H9 (cell line): ENCODE results near the gene MYCBP2. TPM values are rescaled to one million over a fixed set of nuclear protein-coding genes. Genes with fewer than 3 reads are reported as not detected.

Source experiments
- DNase-seq: peaks from one replicate; pipeline ENCODE4 v3.0.0-alpha.2; 2017
- H2AFZ ChIP-seq: one replicate; pipeline ENCODE4 v1.6.1; 2013; ENCODE audit warnings: mild to moderate bottlenecking, low read length, control low read depth, moderate library complexity
- H2AK5ac ChIP-seq: 2 replicates; pipeline ENCODE4 v1.6.1; 2013; ENCODE audit warnings: low read length, control low read depth, mixed read lengths; ENCODE audit not compliant: insufficient read length
- H2BK120ac ChIP-seq: one replicate; pipeline ENCODE4 v1.6.1; 2013; ENCODE audit warnings: low read depth, mild to moderate bottlenecking, low read length, control low read depth, inconsistent platforms; ENCODE audit not compliant: poor library complexity, severe bottlenecking
- H2BK12ac ChIP-seq: 2 replicates; pipeline ENCODE4 v1.6.1; 2013; ENCODE audit warnings: low read length, control low read depth, mixed read lengths, low read depth; ENCODE audit not compliant: insufficient read length
- H2BK15ac ChIP-seq: 2 replicates; pipeline ENCODE4 v1.6.1; 2013; ENCODE audit warnings: low read depth, low read length, control low read depth
- H2BK20ac ChIP-seq: one replicate; pipeline ENCODE4 v1.6.1; 2013; ENCODE audit warnings: low read depth, mild to moderate bottlenecking, low read length, control low read depth, inconsistent platforms; ENCODE audit not compliant: poor library complexity, severe bottlenecking
- H2BK5ac ChIP-seq: 2 replicates; pipeline ENCODE4 v1.6.1; 2013; ENCODE audit warnings: low read length, control low read depth, mixed read lengths; ENCODE audit not compliant: insufficient read length
- H3K14ac ChIP-seq: 2 replicates; pipeline ENCODE4 v1.6.1; 2013; ENCODE audit warnings: low read length, control low read depth; ENCODE audit not compliant: insufficient read depth
- H3K18ac ChIP-seq: 2 replicates; pipeline ENCODE4 v1.6.1; 2013; ENCODE audit warnings: low read depth, mild to moderate bottlenecking, mixed read lengths, low read length, control low read depth; ENCODE audit not compliant: insufficient read length
- H3K23ac ChIP-seq: 2 replicates; pipeline ENCODE4 v1.6.1; 2013; ENCODE audit warnings: low read length, control low read depth, mixed read lengths, low read depth; ENCODE audit not compliant: insufficient read length
- H3K23me2 ChIP-seq: 2 replicates; pipeline ENCODE4 v1.6.1; 2013; ENCODE audit warnings: low read depth, mild to moderate bottlenecking, mixed read lengths, low read length, control low read depth; ENCODE audit not compliant: insufficient read length, poor library complexity, severe bottlenecking
- H3K27ac ChIP-seq: 2 replicates; pipeline ENCODE4 v1.5.1; 2013; ENCODE audit warnings: low read length, control low read depth, mixed read lengths, low read depth; ENCODE audit not compliant: insufficient read length
- H3K27me3 ChIP-seq: 2 replicates; pipeline ENCODE4 v1.6.1; 2013; ENCODE audit warnings: low read length, control low read depth, inconsistent platforms; ENCODE audit not compliant: insufficient read depth
- H3K4ac ChIP-seq: 2 replicates; pipeline ENCODE4 v1.6.1; 2013; ENCODE audit warnings: low read depth, mild to moderate bottlenecking, control low read depth, inconsistent platforms, low read length, moderate library complexity
- H3K4me1 ChIP-seq: 2 replicates; pipeline ENCODE4 v1.6.1; 2013; ENCODE audit warnings: low read length, control low read depth, inconsistent platforms; ENCODE audit not compliant: insufficient read depth
- H3K4me2 ChIP-seq: 2 replicates; pipeline ENCODE4 v1.6.1; 2013; ENCODE audit warnings: low read length, control low read depth, mixed read lengths; ENCODE audit not compliant: insufficient read length, insufficient read depth
- H3K56ac ChIP-seq: 2 replicates; pipeline ENCODE4 v1.6.1; 2013; ENCODE audit warnings: low read depth, mild to moderate bottlenecking, mixed read lengths, low read length, control low read depth; ENCODE audit not compliant: insufficient read length
- H3K79me1 ChIP-seq: 2 replicates; pipeline ENCODE4 v1.6.1; 2013; ENCODE audit warnings: low read depth, mild to moderate bottlenecking, moderate library complexity, low read length, control low read depth, inconsistent platforms; ENCODE audit not compliant: insufficient read depth, poor library complexity, severe bottlenecking
- H3K79me2 ChIP-seq: 2 replicates; pipeline ENCODE4 v1.6.1; 2013; ENCODE audit warnings: low read length, control low read depth, inconsistent platforms; ENCODE audit not compliant: insufficient read depth
- H3K9ac ChIP-seq: 2 replicates; pipeline ENCODE4 v1.6.1; 2013; ENCODE audit warnings: low read length, control low read depth, mixed read lengths; ENCODE audit not compliant: insufficient read length; ENCODE audit errors: extremely low read depth
- H3K9me3 ChIP-seq: one replicate; pipeline ENCODE4 v1.6.1; 2013; ENCODE audit warnings: low read depth, low read length, inconsistent platforms; ENCODE audit not compliant: control insufficient read depth
- H3T11ph ChIP-seq: one replicate; pipeline ENCODE4 v1.6.1; 2013; ENCODE audit warnings: mild to moderate bottlenecking, low read length, control low read depth, inconsistent platforms
- H4K20me1 ChIP-seq: one replicate; pipeline ENCODE4 v1.6.1; 2013; ENCODE audit not compliant: control insufficient read depth, insufficient read length, insufficient read depth
- H4K5ac ChIP-seq: 2 replicates; pipeline ENCODE4 v1.6.1; 2013; ENCODE audit warnings: low read depth, mild to moderate bottlenecking, mixed read lengths, low read length, control low read depth; ENCODE audit not compliant: insufficient read length
- H4K8ac ChIP-seq: replicated peaks from 2 replicates; pipeline ENCODE4 v1.6.1; 2013; ENCODE audit warnings: low read length, control low read depth, mixed read lengths, low read depth; ENCODE audit not compliant: insufficient read length
- H4K91ac ChIP-seq: 2 replicates; pipeline ENCODE4 v1.6.1; 2013; ENCODE audit warnings: low read depth, mild to moderate bottlenecking, moderate library complexity, mixed read lengths, low read length, control low read depth; ENCODE audit not compliant: insufficient read length
- H3K27ac Mint-ChIP-seq, 3 experiments: 2 replicates in 2 of 3; 3 replicates in 1 of 3; pipeline ENCODE4 v1.8.0; 2020 to 2021; ENCODE audit warnings: mixed read lengths in 3 of 3, mild to moderate bottlenecking in 1 of 3, moderate library complexity in 1 of 3
- H3K27me3 Mint-ChIP-seq: 2 replicates; pipeline ENCODE4 v1.8.0; 2021; ENCODE audit warnings: low read depth, mild to moderate bottlenecking, moderate library complexity, mixed read lengths
- H3K36me3 Mint-ChIP-seq, 3 experiments: 2 replicates in 2 of 3; 3 replicates in 1 of 3; pipeline ENCODE4 v1.8.0; 2020 to 2021; ENCODE audit warnings: low read depth in 3 of 3, mixed read lengths in 3 of 3; ENCODE audit not compliant: insufficient read depth in 1 of 3
- H3K4me1 Mint-ChIP-seq, 2 experiments: 2 replicates each; pipeline ENCODE4 v1.8.0; 2020; ENCODE audit warnings: mixed read lengths in 2 of 2
- H3K4me3 Mint-ChIP-seq, 2 experiments: 2 replicates in 1 of 2; 3 replicates in 1 of 2; pipeline ENCODE4 v1.8.0; 2020 to 2021; ENCODE audit warnings: mild to moderate bottlenecking in 2 of 2, mixed read lengths in 2 of 2, moderate library complexity in 1 of 2
- H3K9me3 Mint-ChIP-seq, 2 experiments: 2 replicates in 1 of 2; 3 replicates in 1 of 2; pipeline ENCODE4 v1.8.0; 2020; ENCODE audit warnings: mild to moderate bottlenecking in 2 of 2, mixed read lengths in 2 of 2, moderate library complexity in 1 of 2
- CTCF ChIP-seq: fragments of 200-600 bp; sonication (generic); conservative IDR thresholded peaks from 3 replicates; pipeline ENCODE4 v1.8.0; 2021; ENCODE audit warnings: antibody characterized with exemption, mild to moderate bottlenecking
- WGBS: extraction: QIAGEN DNeasy Blood & Tissue Kit; methylation state at CpG from one replicate; pipeline ENCODE4 v1.1.7; 2013; ENCODE audit warnings: missing lambda C conversion rate, low lambda C conversion rate, mixed read lengths; ENCODE audit not compliant: insufficient read length; ENCODE audit errors: extremely low coverage; 5-methylcytosine and 5-hydroxymethylcytosine counted together
- long read RNA-seq: library from polyadenylated mRNA; unstranded; transcript quantifications from one replicate; pipeline ENCODE4 v2.0.0, GENCODE V29; 2020
- total RNA-seq: library from RNA; stranded (reverse); gene quantifications from 2 replicates; pipeline ENCODE4 v1.2.1, GENCODE V29; 2021

Gene MYCBP2
- total RNA-seq: 26.7 and 32.0 TPM in 2 replicates
- long read RNA-seq, partial matches to known transcripts: 6 of 12 reads
- long read RNA-seq, other reads (novel, unspliced or antisense): 5 of 12 reads

- Histone ChIP-seq H2BK20ac (no peak within 1 kb of the TSS), H4K91ac (no peak within 1 kb of the TSS), H4K20me1 (peaks cover 2% of the 10 kb centered on the region), H2BK5ac (no peak within 1 kb of the TSS), H3K14ac (peak within 1 kb of the TSS; percentile 17; the same call in 1 of the 2 replicates), H3K9ac (peak within 1 kb of the TSS; percentile 43), H3K27ac (no peak within 1 kb of the TSS), H2AFZ (no peak within 1 kb of the TSS), H3K4me1 (no peaks in the 10 kb centered on the region), H3K56ac (no peak within 1 kb of the TSS), H3K4ac (no peak within 1 kb of the TSS), H3K27me3 (peaks cover 3% of the 10 kb centered on the region; the same call in 1 of the 2 replicates), H3K4me2 (peak within 1 kb of the TSS; percentile 99), H3T11ph (no peak within 1 kb of the TSS), H3K18ac (no peak within 1 kb of the TSS), H3K9me3 (no peaks in the 10 kb centered on the region), H2BK15ac (no peak within 1 kb of the TSS), H3K79me1 (peaks cover under 1% of the 10 kb centered on the region), H2AK5ac (no peak within 1 kb of the TSS), H2BK12ac (no peak within 1 kb of the TSS), H3K79me2 (peaks cover 2% of the 10 kb centered on the region; the same call in 1 of the 2 replicates), H4K8ac (no peak within 1 kb of the TSS), H2BK120ac (no peak within 1 kb of the TSS), H3K23ac (no peak within 1 kb of the TSS), H3K23me2 (peaks cover 18% of the 10 kb centered on the region), H4K5ac (no peak within 1 kb of the TSS)
- Mint-ChIP-seq H3K4me3 (peak within 1 kb of the TSS; percentile 90 to 96), H3K4me1 (peaks cover 36 to 47% of the 10 kb centered on the region in 2 experiments), H3K9me3 (no peaks in the 10 kb centered on the region), H3K36me3 (no peaks in the 10 kb centered on the region), H3K27me3 (peaks cover 29% of the 10 kb centered on the region), H3K27ac (peak within 1 kb of the TSS in 2 of 3 experiments; percentile 73 to 93; a peak in 4 of 7 replicates)
- no CpG with 5 or more reads among the region's 35 CpGs for WGBS
- peak; percentile 98 for DNase-seq
- TF ChIP-seq CTCF: no peak
These were observed at the start of gene MYCBP2 for GRCh38 chr13:77326905-77327604. Gene MYCBP2 (minus strand): TSS chr13:77327094. CDS start chr13:77326775, 319 bp downstream.
